SK-N-SH (cell line): ENCODE results near the gene HGS. TPM values are rescaled to one million over a fixed set of nuclear protein-coding genes. Genes with fewer than 3 reads are reported as not detected.
"Not testable (repeated sequence)": the region's sequence is repeated elsewhere in the genome, so short reads cannot be mapped to it uniquely, and the experiment has no call there.

Experiments used
- CTCF ChIA-PET: fragments of 300-600, 350-600 bp; formaldehyde crosslinking; extraction: SDS; loops from one replicate; lab custom pipeline; 2021; lab: Yijun Ruan, JAX
- POLR2A ChIA-PET: fragments of 350-600 bp; sonication (Branson Sonifier 250); formaldehyde crosslinking; extraction: SDS; loops from one replicate; lab custom pipeline; 2020; ENCODE audit warnings: antibody characterized with exemption, inconsistent platforms; lab: Yijun Ruan, JAX
- DNase-seq: peaks from one replicate; pipeline ENCODE4 v3.0.0; 2012
- H2AFZ ChIP-seq: fragments of 200-600 bp; sonication (generic); 2 replicates; pipeline ENCODE4 v1.8.1; 2016; ENCODE audit warnings: antibody characterized with exemption, mild to moderate bottlenecking, low read depth
- H3F3A ChIP-seq: fragments of 200-600 bp; sonication (generic); replicated peaks from 2 replicates; pipeline ENCODE3; 2016; ENCODE audit warnings: antibody characterized with exemption, mild to moderate bottlenecking; ENCODE audit not compliant: insufficient read depth
- H3K27ac ChIP-seq, 2 experiments: fragments of 200-500 bp in 1 of 2; fragments of 200-600 bp in 1 of 2; sonication (Bioruptor generic) in 1 of 2; sonication (generic), shearing (Covaris generic) in 1 of 2; 2 replicates each; pipeline versions ENCODE4 v1.5.1 to v1.6.1; 2014 to 2016; ENCODE audit warnings: low read depth in 2 of 2, inconsistent platforms in 1 of 2, low read length in 1 of 2, mild to moderate bottlenecking in 1 of 2, mixed read lengths in 1 of 2
- H3K27me3 ChIP-seq: fragments of 200-600 bp; sonication (generic), shearing (Covaris generic); 2 replicates; pipeline ENCODE4 v1.6.1; 2016; ENCODE audit warnings: mixed run types; ENCODE audit not compliant: insufficient read depth
- H3K36me3 ChIP-seq, 2 experiments: fragments of 200-500 bp in 1 of 2; fragments of 200-600 bp in 1 of 2; sonication (Bioruptor generic) in 1 of 2; sonication (generic) in 1 of 2; replicated peaks in 1 of 2; 2 replicates each; pipeline versions ENCODE3 to v1.5.1; 2014 to 2016; ENCODE audit warnings: low read length in 1 of 2, mild to moderate bottlenecking in 1 of 2; ENCODE audit not compliant: insufficient read depth in 2 of 2, control insufficient read depth in 1 of 2
- H3K4me1 ChIP-seq, 2 experiments: fragments of 200-500 bp in 1 of 2; fragments of 200-600 bp in 1 of 2; sonication (Bioruptor generic) in 1 of 2; sonication (generic), shearing (Covaris generic) in 1 of 2; 2 replicates each; pipeline versions ENCODE4 v1.5.1 to v1.6.1; 2014 to 2016; ENCODE audit warnings: low read depth in 1 of 2, low read length in 1 of 2, mixed run types in 1 of 2; ENCODE audit not compliant: insufficient read depth in 2 of 2, control insufficient read depth in 1 of 2
- H3K4me2 ChIP-seq: fragments of 200-600 bp; sonication (generic), shearing (Covaris generic); 2 replicates; pipeline ENCODE4 v1.6.1; 2017; ENCODE audit warnings: mixed run types
- H3K4me3 ChIP-seq, 2 experiments: fragments of 200-500 bp in 1 of 2; fragments of 200-600 bp in 1 of 2; sonication (Bioruptor generic) in 1 of 2; sonication (generic), shearing (Covaris generic) in 1 of 2; 2 replicates each; pipeline versions ENCODE4 v1.5.1 to v1.8.1; 2014 to 2016; ENCODE audit warnings: low read depth in 2 of 2, inconsistent platforms in 1 of 2, low read length in 1 of 2, mild to moderate bottlenecking in 1 of 2, mixed read lengths in 1 of 2, moderate library complexity in 1 of 2
- H3K79me2 ChIP-seq: fragments of 200-600 bp; sonication (generic); 2 replicates; pipeline ENCODE4 v1.8.1; 2017; ENCODE audit warnings: mild to moderate bottlenecking; ENCODE audit not compliant: insufficient read depth
- H3K9ac ChIP-seq: fragments of 200-600 bp; sonication (generic); 2 replicates; pipeline ENCODE4 v1.6.1; 2017; ENCODE audit warnings: mixed run types
- H3K9me2 ChIP-seq: fragments of 200-600 bp; sonication (generic); 2 replicates; pipeline ENCODE4 v1.6.1; 2017; ENCODE audit warnings: mixed run types
- H3K9me3 ChIP-seq: fragments of 200-600 bp; sonication (generic); 2 replicates; pipeline ENCODE4 v1.6.1; 2017; ENCODE audit warnings: mixed run types, mild to moderate bottlenecking, moderate library complexity
- H4K20me1 ChIP-seq: fragments of 200-600 bp; sonication (generic); 2 replicates; pipeline ENCODE4 v1.6.1; 2017; ENCODE audit warnings: mild to moderate bottlenecking, mixed run types; ENCODE audit not compliant: insufficient read depth
- ELF1 ChIP-seq: IDR thresholded peaks from 2 replicates; pipeline ENCODE4 v1.4.0; 2012
- GABPA ChIP-seq: IDR thresholded peaks from 2 replicates; pipeline ENCODE4 v1.4.0; 2012; ENCODE audit warnings: low read depth, mild to moderate bottlenecking
- GATA2 ChIP-seq: sonication (generic); formaldehyde crosslinking; IDR thresholded peaks from 2 replicates; pipeline ENCODE4 v1.5.0; 2020; ENCODE audit warnings: mild to moderate bottlenecking, missing genetic modification reagents
- JUND ChIP-seq: IDR thresholded peaks from 2 replicates; pipeline ENCODE4 v1.4.0; 2012
- MEF2A ChIP-seq: IDR thresholded peaks from 2 replicates; pipeline ENCODE4 v1.4.0; 2012; ENCODE audit warnings: low read depth, borderline replicate concordance
- REST ChIP-seq: IDR thresholded peaks from 2 replicates; pipeline ENCODE4 v1.6.1; 2012; ENCODE audit warnings: mild to moderate bottlenecking, low read depth, low read length, moderate library complexity
- TCF12 ChIP-seq: IDR thresholded peaks from 2 replicates; pipeline ENCODE4 v1.4.0; 2012
- WGBS: methylation state at CpG from one replicate; pipeline ENCODE4 v1.1.6; 2017; ENCODE audit warnings: low lambda C conversion rate; 5-methylcytosine and 5-hydroxymethylcytosine counted together
- polyA plus RNA-seq, 3 experiments: library from polyadenylated mRNA; depleted of rRNA; stranded (reverse); fragments of >200 nt; gene quantifications; 2 replicates each; pipeline ENCODE4 v1.2.3, GENCODE V29; 2012
- TF ChIP-seq, protein P1 (sequence below): IDR thresholded peaks from 2 replicates; pipeline ENCODE4 v1.4.0; 2012; ENCODE audit warnings: low read depth, borderline replicate concordance

The HGS gene
- polyA plus RNA-seq, 1 of the 3 experiments (the other 2 are of a cell fraction), result 192 TPM

GRCh38 chr17:81738801-81739393 is 55.1 kb downstream of the HGS start:
- no peak overlapping the region for H3K4me2 ChIP-seq
- no peaks in the 10 kb centered on the region for H4K20me1 ChIP-seq
- no peak overlapping the region for H3K9ac ChIP-seq
- no peaks in the 10 kb centered on the region for H3K27me3 ChIP-seq
- H3F3A ChIP-seq, result no peaks in the 10 kb centered on the region
- no peaks in the 10 kb centered on the region for H3K9me2 ChIP-seq
- no peak for TF ChIP-seq GABPA
- TF ChIP-seq, protein P1, sequence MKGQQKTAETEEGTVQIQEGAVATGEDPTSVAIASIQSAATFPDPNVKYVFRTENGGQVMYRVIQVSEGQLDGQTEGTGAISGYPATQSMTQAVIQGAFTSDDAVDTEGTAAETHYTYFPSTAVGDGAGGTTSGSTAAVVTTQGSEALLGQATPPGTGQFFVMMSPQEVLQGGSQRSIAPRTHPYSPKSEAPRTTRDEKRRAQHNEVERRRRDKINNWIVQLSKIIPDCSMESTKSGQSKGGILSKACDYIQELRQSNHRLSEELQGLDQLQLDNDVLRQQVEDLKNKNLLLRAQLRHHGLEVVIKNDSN, result no peak
- no peak for TF ChIP-seq TCF12
- TF ChIP-seq GATA2 (CRISPR knock-in tag), result no peak
- no peak for TF ChIP-seq ELF1
- TF ChIP-seq JUND, result no peak
- TF ChIP-seq REST, result no peak
- no peak for TF ChIP-seq MEF2A
- no peaks in the 10 kb centered on the region for H3K36me3 ChIP-seq
- 90% methylated on average over 19 of the region's 27 CpGs for WGBS
- H3K4me3 ChIP-seq, result no peak overlapping the region
- ChIA-PET CTCF (interaction anchor here (1.1 to 1.8 kb wide), 6 partner anchors 14 to 128 kb away, joined by 3 to 4 read pairs (median 4); partner anchors contain the start of gene MCRIP1), POLR2A (no interaction called here)
- DNase-seq, result no peak
- no peak overlapping the region for H2AFZ ChIP-seq
- no peaks in the 10 kb centered on the region for H3K79me2 ChIP-seq
- H3K27ac ChIP-seq, result no peak overlapping the region
- peaks cover 0 to 12% of the 10 kb centered on the region in 2 experiments; a peak in 1 of 4 replicates for H3K4me1 ChIP-seq
- no peaks in the 10 kb centered on the region for H3K9me3 ChIP-seq

DNA sequence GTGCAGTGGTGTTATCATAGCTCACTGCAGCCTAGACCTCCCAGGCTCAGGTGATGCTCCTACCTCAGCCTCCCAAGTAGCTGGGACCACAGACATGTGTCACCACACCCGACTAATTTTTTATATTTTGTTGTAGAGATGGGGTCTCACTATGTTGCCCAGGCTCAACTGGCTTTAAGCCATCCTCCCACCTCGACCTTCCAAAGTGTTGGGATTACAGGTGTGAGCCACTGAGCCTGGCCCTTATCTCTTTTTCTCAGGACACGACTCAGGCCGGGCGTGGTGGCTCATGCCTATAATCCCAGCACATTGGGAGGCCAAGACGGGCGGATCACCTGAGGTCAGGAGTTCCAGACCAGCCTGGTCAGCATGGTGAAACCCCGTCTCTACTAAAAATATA is 55.8 kb downstream of the HGS start:
- POLR2A ChIA-PET, H3K4me2 ChIP-seq, H3K9ac ChIP-seq, H3K27me3 ChIP-seq, H4K20me1 ChIP-seq, H3K36me3 ChIP-seq, H3K4me3 ChIP-seq, H3K9me2 ChIP-seq, H3K79me2 ChIP-seq, DNase-seq, H3K9me3 ChIP-seq, H3F3A ChIP-seq, H2AFZ ChIP-seq, H3K27ac ChIP-seq: not testable (repeated sequence)
- H3K4me1 ChIP-seq, result peaks cover 0 to 10% of the 10 kb centered on the region in 2 experiments; a peak in 1 of 4 replicates
- CTCF ChIA-PET, result interaction anchor here (1.0 to 1.4 kb wide), 3 partner anchors 27 to 94 kb away, joined by 3 to 4 read pairs (median 3); partner anchors contain the start of gene MCRIP1
- 84% methylated on average over 8 of the region's 8 CpGs for WGBS
